Measurements from ENCODE around the gene ZC3H12A.
A peak's percentile ranks its signal among the peaks of the same experiment; 100 is the strongest.

ZC3H12A gene

GRCh38 chr1:37476460-37477197 lies 2.2 kb downstream of the ZC3H12A start (continued):
- TF ChIP-seq ZBTB11 (tag by site-specific recombination; conservative IDR thresholded peaks at IDR 0.05; ENCODE audit: low read depth) (no peak), ZNF560 (tag by site-specific recombination; IDR thresholded peaks at IDR 0.05; ENCODE audit: borderline replicate concordance) (no peak), BCL11B (tag by site-specific recombination; IDR thresholded peaks at IDR 0.05; ENCODE audit: low read depth) (no peak), ZNF416 (tag by site-specific recombination; IDR thresholded peaks at IDR 0.05) (no peak), ZNF221 (tag by site-specific recombination; IDR thresholded peaks at IDR 0.05; ENCODE audit: borderline replicate concordance) (no peak), ZNF311 (tag by site-specific recombination; IDR thresholded peaks at IDR 0.05; ENCODE audit: borderline replicate concordance) (no peak), ZSCAN5A (tag by site-specific recombination; IDR thresholded peaks at IDR 0.05) (no peak), ZNF514 (tag by site-specific recombination; IDR thresholded peaks at IDR 0.05) (no peak), ZNF473 (tag by site-specific recombination; IDR thresholded peaks at IDR 0.05) (no peak), ZNF274 (IDR thresholded peaks at IDR 0.05; ENCODE audit: low read length) (no peak), ZNF274 (tag by site-specific recombination; IDR thresholded peaks at IDR 0.05; ENCODE audit: borderline replicate concordance) (no peak), ZBTB6 (tag by site-specific recombination; IDR thresholded peaks at IDR 0.05) (no peak), ZNF621 (tag by site-specific recombination; IDR thresholded peaks at IDR 0.05) (no peak), ZSCAN30 (tag by site-specific recombination; IDR thresholded peaks at IDR 0.05) (no peak), ZNF629 (tag by site-specific recombination; IDR thresholded peaks at IDR 0.05) (no peak), AEBP2 (tag by site-specific recombination; IDR thresholded peaks at IDR 0.05; ENCODE audit: borderline replicate concordance) (no peak), ZNF266 (tag by site-specific recombination; IDR thresholded peaks at IDR 0.05; ENCODE audit: low read depth) (no peak), ZNF157 (tag by site-specific recombination; IDR thresholded peaks at IDR 0.05) (no peak), ZNF132 (tag by site-specific recombination; IDR thresholded peaks at IDR 0.05; ENCODE audit: borderline replicate concordance) (no peak), ZNF121 (tag by site-specific recombination; IDR thresholded peaks at IDR 0.05) (no peak), ZNF707 (tag by site-specific recombination; IDR thresholded peaks at IDR 0.05) (no peak), ZIC2 (tag by site-specific recombination; IDR thresholded peaks at IDR 0.05) (peak; percentile 64), INSM2 (tag by site-specific recombination; IDR thresholded peaks at IDR 0.05) (no peak), ZFHX2 (tag by site-specific recombination; conservative IDR thresholded peaks at IDR 0.05) (peak; percentile 36; the same call in 1 of the 2 replicates), ZNF112 (tag by site-specific recombination; IDR thresholded peaks at IDR 0.05) (no peak), ZNF670 (tag by site-specific recombination; IDR thresholded peaks at IDR 0.05; ENCODE audit: low read depth) (no peak), ZNF645 (tag by site-specific recombination; IDR thresholded peaks at IDR 0.05) (no peak), ZBTB17 (tag by site-specific recombination; IDR thresholded peaks at IDR 0.05) (peak; percentile 64), ZNF837 (tag by site-specific recombination; IDR thresholded peaks at IDR 0.05) (no peak), ZNF324 (tag by site-specific recombination; IDR thresholded peaks at IDR 0.05) (0 out of 2 replicates have a peak, but pooled peaks have one; percentile 20)
